Measurements from ENCODE around the gene PRIM2. TPM values are rescaled to one million over a fixed set of nuclear protein-coding genes. Genes with fewer than 3 reads are reported as not detected.

PRIM2 gene
- polyA plus RNA-seq, 1 donor from 2014 or later, result 10.0 TPM

DNA sequence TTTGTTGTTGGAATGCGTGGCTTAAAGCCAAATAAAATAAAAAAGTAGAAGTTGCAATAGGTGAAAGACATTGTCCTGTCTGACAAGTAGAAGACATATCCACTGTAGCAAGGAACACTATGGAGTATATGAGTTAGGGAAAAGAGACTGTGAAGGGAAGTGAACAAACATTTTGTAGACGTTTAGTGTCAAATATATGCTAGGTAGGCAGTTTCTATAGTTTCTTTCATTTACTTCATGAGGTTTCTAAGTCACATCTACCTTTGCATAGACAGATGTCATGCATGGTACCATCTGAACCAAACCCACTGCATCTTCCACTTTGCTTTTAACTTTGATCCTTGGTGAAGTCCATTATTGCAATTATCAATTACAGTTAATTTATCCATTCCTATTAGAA lies 9.9 kb downstream of the PRIM2 start:
- Histone ChIP-seq H3K4me3 (ENCODE audit: low read length) (no peak overlapping the region), H2AFZ (ENCODE audit: low read depth, low read length) (no peak overlapping the region), H3F3A (ENCODE audit: insufficient read depth, low read length, poor library complexity, severe bottlenecking) (no peaks in the 10 kb centered on the region), H3K27ac (ENCODE audit: low read length) (no peak overlapping the region), H3K9me3 (ENCODE audit: low read length) (no peaks in the 10 kb centered on the region), H3K36me3 (ENCODE audit: insufficient read depth, low read length) (peaks cover 3% of the 10 kb centered on the region), H3K9me2 (ENCODE audit: insufficient read depth, low read length) (no peaks in the 10 kb centered on the region), H3K9ac (ENCODE audit: low read length) (no peak overlapping the region), H4K20me1 (ENCODE audit: insufficient read depth) (no peaks in the 10 kb centered on the region), H3K27me3 (ENCODE audit: insufficient read depth, low read depth, low read length) (no peaks in the 10 kb centered on the region), H3K4me2 (ENCODE audit: low read length) (no peak overlapping the region), H3K79me2 (replicated peaks; ENCODE audit: insufficient read depth, low read length) (no peaks in the 10 kb centered on the region)
- no peak for TF ChIP-seq MXI1 (conservative IDR thresholded peaks at IDR 0.05; ENCODE audit: poor library complexity, severe bottlenecking)
- no peak for TF ChIP-seq EP300 (conservative IDR thresholded peaks at IDR 0.05; ENCODE audit: poor library complexity, severe bottlenecking)
- TF ChIP-seq SMC3 (conservative IDR thresholded peaks at IDR 0.05; ENCODE audit: poor library complexity), result no peak
- TF ChIP-seq, protein P1, sequence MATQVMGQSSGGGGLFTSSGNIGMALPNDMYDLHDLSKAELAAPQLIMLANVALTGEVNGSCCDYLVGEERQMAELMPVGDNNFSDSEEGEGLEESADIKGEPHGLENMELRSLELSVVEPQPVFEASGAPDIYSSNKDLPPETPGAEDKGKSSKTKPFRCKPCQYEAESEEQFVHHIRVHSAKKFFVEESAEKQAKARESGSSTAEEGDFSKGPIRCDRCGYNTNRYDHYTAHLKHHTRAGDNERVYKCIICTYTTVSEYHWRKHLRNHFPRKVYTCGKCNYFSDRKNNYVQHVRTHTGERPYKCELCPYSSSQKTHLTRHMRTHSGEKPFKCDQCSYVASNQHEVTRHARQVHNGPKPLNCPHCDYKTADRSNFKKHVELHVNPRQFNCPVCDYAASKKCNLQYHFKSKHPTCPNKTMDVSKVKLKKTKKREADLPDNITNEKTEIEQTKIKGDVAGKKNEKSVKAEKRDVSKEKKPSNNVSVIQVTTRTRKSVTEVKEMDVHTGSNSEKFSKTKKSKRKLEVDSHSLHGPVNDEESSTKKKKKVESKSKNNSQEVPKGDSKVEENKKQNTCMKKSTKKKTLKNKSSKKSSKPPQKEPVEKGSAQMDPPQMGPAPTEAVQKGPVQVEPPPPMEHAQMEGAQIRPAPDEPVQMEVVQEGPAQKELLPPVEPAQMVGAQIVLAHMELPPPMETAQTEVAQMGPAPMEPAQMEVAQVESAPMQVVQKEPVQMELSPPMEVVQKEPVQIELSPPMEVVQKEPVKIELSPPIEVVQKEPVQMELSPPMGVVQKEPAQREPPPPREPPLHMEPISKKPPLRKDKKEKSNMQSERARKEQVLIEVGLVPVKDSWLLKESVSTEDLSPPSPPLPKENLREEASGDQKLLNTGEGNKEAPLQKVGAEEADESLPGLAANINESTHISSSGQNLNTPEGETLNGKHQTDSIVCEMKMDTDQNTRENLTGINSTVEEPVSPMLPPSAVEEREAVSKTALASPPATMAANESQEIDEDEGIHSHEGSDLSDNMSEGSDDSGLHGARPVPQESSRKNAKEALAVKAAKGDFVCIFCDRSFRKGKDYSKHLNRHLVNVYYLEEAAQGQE (IDR thresholded peaks at IDR 0.05; ENCODE audit: borderline replicate concordance), result no peak
- TF ChIP-seq EZH2 (IDR thresholded peaks at IDR 0.05; ENCODE audit: borderline replicate concordance, insufficient read depth, low read length, poor library complexity, severe bottlenecking), result no peak
- TF ChIP-seq POLR2AphosphoS5 (IDR thresholded peaks at IDR 0.05), result no peak
- no peak for TF ChIP-seq TAF1 (IDR thresholded peaks at IDR 0.05; ENCODE audit: low read depth)
- TF ChIP-seq RAD21 (conservative IDR thresholded peaks at IDR 0.05), result no peak

DNA sequence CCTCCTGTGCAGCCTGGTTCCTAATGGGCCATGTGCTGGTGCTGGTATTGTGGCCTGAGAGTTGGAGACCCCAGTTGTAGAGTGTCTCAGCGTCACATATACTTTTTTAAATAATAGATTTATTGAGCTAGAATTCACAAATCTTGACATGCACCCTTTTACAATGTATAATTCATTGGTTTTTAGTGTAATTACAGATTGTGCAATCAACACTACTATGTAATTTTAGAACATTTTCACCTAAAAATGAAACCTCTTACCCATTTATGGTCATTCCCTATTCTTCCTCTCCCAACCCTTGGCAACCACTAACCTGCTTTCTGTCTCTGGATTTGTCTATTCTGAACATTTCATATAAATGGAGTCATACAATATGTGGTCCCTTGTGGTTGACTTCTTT lies 10.6 kb downstream of the PRIM2 start:
- no peak overlapping the region for H3K9ac ChIP-seq (ENCODE audit: low read length)
- H3F3A ChIP-seq (ENCODE audit: insufficient read depth, low read length, poor library complexity, severe bottlenecking), result no peaks in the 10 kb centered on the region
- H2AFZ ChIP-seq (ENCODE audit: low read depth, low read length), result no peak overlapping the region
- H3K27me3 ChIP-seq (ENCODE audit: insufficient read depth, low read depth, low read length), result no peaks in the 10 kb centered on the region
- no peak overlapping the region for H3K4me2 ChIP-seq (ENCODE audit: low read length)
- no peak overlapping the region for H3K4me3 ChIP-seq (ENCODE audit: low read length)
- H3K79me2 ChIP-seq (replicated peaks; ENCODE audit: insufficient read depth, low read length), result no peaks in the 10 kb centered on the region
- H3K9me2 ChIP-seq (ENCODE audit: insufficient read depth, low read length), result no peaks in the 10 kb centered on the region
- H3K36me3 ChIP-seq (ENCODE audit: insufficient read depth, low read length), result peaks cover 3% of the 10 kb centered on the region
- no peaks in the 10 kb centered on the region for H3K9me3 ChIP-seq (ENCODE audit: low read length)
- TF ChIP-seq EZH2 (IDR thresholded peaks at IDR 0.05; ENCODE audit: borderline replicate concordance, insufficient read depth, low read length, poor library complexity, severe bottlenecking), result no peak
- H4K20me1 ChIP-seq (ENCODE audit: insufficient read depth), result no peaks in the 10 kb centered on the region
- no peak overlapping the region for H3K27ac ChIP-seq (ENCODE audit: low read length)

- H2AFZ ChIP-seq (ENCODE audit: low read depth, low read length), result no peak overlapping the region
- peaks cover 3% of the 10 kb centered on the region for H3K36me3 ChIP-seq (ENCODE audit: insufficient read depth, low read length)
- peaks cover 7% of the 10 kb centered on the region for H3K9me3 ChIP-seq (ENCODE audit: low read length)
- H3K4me2 ChIP-seq (ENCODE audit: low read length), result no peak overlapping the region
- H3K4me3 ChIP-seq (ENCODE audit: low read length), result no peak overlapping the region
- H3K9ac ChIP-seq (ENCODE audit: low read length), result no peak overlapping the region
- no peaks in the 10 kb centered on the region for H4K20me1 ChIP-seq (ENCODE audit: insufficient read depth)
- no peaks in the 10 kb centered on the region for H3K27me3 ChIP-seq (ENCODE audit: insufficient read depth, low read depth, low read length)
- H3K79me2 ChIP-seq (replicated peaks; ENCODE audit: insufficient read depth, low read length), result no peaks in the 10 kb centered on the region
- no peak overlapping the region for H3K27ac ChIP-seq (ENCODE audit: low read length)
- no peak for TF ChIP-seq CTCF (IDR thresholded peaks at IDR 0.05; ENCODE audit: poor library complexity, severe bottlenecking)
- TF ChIP-seq, protein P1 (IDR thresholded peaks at IDR 0.05; ENCODE audit: borderline replicate concordance), result no peak
- TF ChIP-seq TAF1 (IDR thresholded peaks at IDR 0.05; ENCODE audit: low read depth), result no peak
- TF ChIP-seq EP300 (conservative IDR thresholded peaks at IDR 0.05; ENCODE audit: poor library complexity, severe bottlenecking), result no peak
- no peak for TF ChIP-seq RAD21 (conservative IDR thresholded peaks at IDR 0.05)
- no peak for TF ChIP-seq POLR2AphosphoS5 (IDR thresholded peaks at IDR 0.05)
- no peak for TF ChIP-seq EZH2 (IDR thresholded peaks at IDR 0.05; ENCODE audit: borderline replicate concordance, insufficient read depth, low read length, poor library complexity, severe bottlenecking)
- no peak for TF ChIP-seq MXI1 (conservative IDR thresholded peaks at IDR 0.05; ENCODE audit: poor library complexity, severe bottlenecking)
- no peak for TF ChIP-seq SMC3 (conservative IDR thresholded peaks at IDR 0.05; ENCODE audit: poor library complexity)
- H3F3A ChIP-seq (ENCODE audit: insufficient read depth, low read length, poor library complexity, severe bottlenecking), result no peaks in the 10 kb centered on the region
- H3K9me2 ChIP-seq (ENCODE audit: insufficient read depth, low read length), result no peaks in the 10 kb centered on the region
These were observed 12.5 kb downstream of the PRIM2 start for GRCh38 chr6:57329933-57330332.

Measured in neural cell (in vitro differentiated cells).